Stimulated activated CD4-positive, alpha-beta T cell treated with anti-CD3 and anti-CD28 coated beads, Interleukin-15, amount 100 ng/mL, for 48 hours (primary cell): ENCODE measurements around the gene ZNF345.

ENCODE experiments used
- DNase-seq, 2 donors: peaks; one replicate each; pipeline ENCODE4 v3.0.0-alpha.2; 2020; ENCODE audit warnings: low read depth in 2 of 2

Gene ZNF345

DNA sequence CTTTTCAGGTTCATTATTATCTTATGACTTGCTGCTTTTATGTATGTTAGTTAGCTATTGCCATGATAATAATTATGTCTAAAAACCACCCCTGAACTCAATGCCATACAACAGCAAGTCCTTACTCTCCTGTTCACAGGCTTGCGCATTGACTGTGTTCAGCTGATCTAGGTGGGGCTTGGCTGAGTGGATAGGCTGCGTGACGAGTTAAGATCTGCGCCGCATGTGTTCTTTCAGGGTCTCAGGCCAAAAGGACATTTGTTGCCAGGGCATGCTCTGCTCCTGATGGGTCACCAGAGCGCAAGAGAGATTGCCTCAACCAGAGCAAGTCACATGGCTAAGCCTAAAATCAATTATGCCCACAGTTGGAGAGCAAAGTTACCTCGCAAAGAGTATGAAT, 66.3 kb downstream of the ZNF345 start:
- DNase-seq: no peak

DNA sequence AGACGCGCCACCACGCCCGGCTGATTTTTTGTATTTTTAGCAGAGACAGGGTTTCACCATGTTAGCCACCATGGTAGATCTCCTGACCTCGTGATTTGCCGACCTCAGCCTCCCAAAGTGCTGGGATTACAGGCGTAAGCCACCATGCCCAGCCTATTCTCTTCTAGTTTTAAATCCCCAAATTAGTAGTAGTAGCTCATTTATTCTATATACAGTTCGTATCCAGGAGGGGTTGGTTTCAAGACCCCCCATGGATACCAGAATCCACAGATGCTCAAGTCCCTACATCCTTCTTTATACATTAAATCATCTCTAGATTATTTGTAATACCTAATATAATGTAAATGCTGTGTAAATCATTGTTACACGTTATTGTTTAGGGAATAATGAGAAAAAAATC, 67.4 kb downstream of the ZNF345 start:
- no peak for DNase-seq
